ENCODE measurements around the gene SERPINB13.

The SERPINB13 gene

DNA sequence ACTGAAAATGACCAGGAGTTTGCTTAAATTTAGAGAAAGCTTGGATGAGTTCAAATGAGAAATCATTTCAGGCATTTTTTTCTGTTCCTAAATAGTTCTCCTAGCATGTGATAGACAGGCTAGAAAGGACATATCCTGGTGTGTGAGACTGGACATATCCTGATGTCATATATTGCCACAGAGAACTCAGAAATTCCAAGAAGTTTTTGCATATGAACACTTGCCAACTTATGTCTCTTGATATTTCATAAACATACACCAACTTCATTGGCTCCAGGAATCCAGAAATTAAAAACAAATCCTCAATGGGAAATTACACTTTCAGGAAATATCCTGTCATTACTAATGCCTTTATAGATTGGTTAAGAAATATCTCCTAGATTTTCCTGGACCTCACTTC lies 59.8 kb downstream of the SERPINB13 start:
- H3K9ac ChIP-seq (ENCODE audit: insufficient read length, low read depth): no peak overlapping the region
- no peaks in the 10 kb centered on the region for H3K9me3 ChIP-seq (ENCODE audit: insufficient read depth, low read length)
- no peaks in the 10 kb centered on the region for H3K27me3 ChIP-seq (ENCODE audit: insufficient read depth, insufficient read length)
- no peak for DNase-seq (ENCODE audit: low read depth, low spot score)
- no peak for TF ChIP-seq SUZ12 (IDR thresholded peaks at IDR 0.05; ENCODE audit: extremely low read depth, insufficient read depth, insufficient read length)
- no peak for TF ChIP-seq YY1 (IDR thresholded peaks at IDR 0.05; ENCODE audit: insufficient read depth, insufficient read length)
- TF ChIP-seq ZNF274 (IDR thresholded peaks at IDR 0.05; ENCODE audit: low read depth, low read length): no peak
- H3K4me1 ChIP-seq (ENCODE audit: insufficient read depth, insufficient read length): no peaks in the 10 kb centered on the region
- no peaks in the 10 kb centered on the region for H3K36me3 ChIP-seq (ENCODE audit: insufficient read depth, insufficient read length, low read length)
- H3K4me3 ChIP-seq (ENCODE audit: insufficient read length, low read depth): no peak overlapping the region

DNA sequence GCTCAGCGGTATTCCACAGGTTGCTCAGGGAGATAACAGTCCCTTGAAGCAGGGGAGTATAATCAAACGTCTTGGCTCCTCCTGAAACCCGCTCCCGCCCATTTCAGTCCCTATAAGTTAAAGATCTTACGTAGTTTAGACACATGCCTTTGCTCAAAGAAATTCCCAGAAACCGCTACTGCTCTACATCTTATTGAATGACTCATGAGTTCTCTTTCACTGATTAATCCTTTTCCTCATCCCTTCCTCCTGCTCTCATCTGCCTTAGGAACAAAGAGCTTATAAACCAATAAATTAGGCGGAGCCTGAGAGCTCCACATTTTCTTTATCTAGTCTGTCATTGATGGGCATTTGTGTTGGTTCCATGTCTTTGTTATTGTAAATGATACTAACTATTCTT lies 61.1 kb downstream of the SERPINB13 start:
- H3K4me3 ChIP-seq (ENCODE audit: insufficient read length, low read depth): no peak overlapping the region
- H3K9me3 ChIP-seq (ENCODE audit: insufficient read depth, low read length): no peaks in the 10 kb centered on the region
- no peak overlapping the region for H3K9ac ChIP-seq (ENCODE audit: insufficient read length, low read depth)
- TF ChIP-seq YY1 (IDR thresholded peaks at IDR 0.05; ENCODE audit: insufficient read depth, insufficient read length) (no peak), ZNF274 (IDR thresholded peaks at IDR 0.05; ENCODE audit: low read depth, low read length) (no peak), SUZ12 (IDR thresholded peaks at IDR 0.05; ENCODE audit: extremely low read depth, insufficient read depth, insufficient read length) (no peak)
- DNase-seq (ENCODE audit: low read depth, low spot score): no peak
- no peaks in the 10 kb centered on the region for H3K27me3 ChIP-seq (ENCODE audit: insufficient read depth, insufficient read length)
- H3K36me3 ChIP-seq (ENCODE audit: insufficient read depth, insufficient read length, low read length): no peaks in the 10 kb centered on the region
- no peaks in the 10 kb centered on the region for H3K4me1 ChIP-seq (ENCODE audit: insufficient read depth, insufficient read length)
